Bronchial epithelial cell (primary cell): ENCODE results near the gene GAK. TPM values are rescaled to one million over a fixed set of nuclear protein-coding genes. Genes with fewer than 3 reads are reported as not detected.
"Not testable (repeated sequence)": the region's sequence is repeated elsewhere in the genome, so short reads cannot be mapped to it uniquely, and the experiment has no call there.

Experiments used
- DNase-seq: peaks from one replicate; pipeline ENCODE4 v3.0.0-alpha.2; 2010; ENCODE audit warnings: low read depth
- FAIRE-seq: peaks from 2 replicates; lab custom pipeline; 2011; peaks lifted over from hg19 to GRCh38; lab: Jason Lieb, UNC
- H3K27me3 ChIP-seq: 2 replicates; pipeline ENCODE4 v1.5.1; 2011; ENCODE audit warnings: low read length; ENCODE audit not compliant: control insufficient read depth, insufficient read depth
- H3K36me3 ChIP-seq: 2 replicates; pipeline ENCODE4 v1.5.1; 2011; ENCODE audit warnings: low read length; ENCODE audit not compliant: control insufficient read depth, insufficient read depth
- H3K4me3 ChIP-seq: 2 replicates; pipeline ENCODE4 v1.5.1; 2011; ENCODE audit warnings: mild to moderate bottlenecking, low read depth, low read length, control low read depth
- CTCF ChIP-seq: IDR thresholded peaks from 2 replicates; pipeline ENCODE4 v1.5.1; 2011; ENCODE audit warnings: mild to moderate bottlenecking, moderate library complexity, low read length, control low read depth, inconsistent platforms; ENCODE audit not compliant: insufficient read depth, severe bottlenecking
- total RNA-seq: library from RNA; depleted of rRNA; stranded (reverse); fragments of >200 nt; gene quantifications from 2 replicates; pipeline ENCODE4 v1.2.1, GENCODE V29; 2014

The GAK gene
- total RNA-seq, 1 donor from 2014 or later = 52.9 TPM

- Histone ChIP-seq H3K36me3 (peaks cover 7% of the 10 kb centered on the region), H3K27me3 (no peaks in the 10 kb centered on the region), H3K4me3 (peak overlapping the region; percentile 100)
- no peak for FAIRE-seq
- no peak for DNase-seq
- no peak for TF ChIP-seq CTCF
Observed at GRCh38 chr4:930827-931193, 1.3 kb downstream of the GAK start.

- DNase-seq (peak; percentile 13), FAIRE-seq (no peak)
- no peaks in the 10 kb centered on the region for H3K27me3 ChIP-seq
- H3K4me3 ChIP-seq = no peak overlapping the region
- H3K36me3 ChIP-seq = peaks cover 7% of the 10 kb centered on the region
- TF ChIP-seq CTCF = no peak
Observed at GRCh38 chr4:930028-930551, 2.0 kb downstream of the GAK start.

GRCh38 chr4:929096-929765 is 2.9 kb downstream of the GAK start:
- Histone ChIP-seq H3K27me3 (no peaks in the 10 kb centered on the region), H3K4me3 (no peak overlapping the region), H3K36me3 (peaks cover 7% of the 10 kb centered on the region)
- TF ChIP-seq CTCF = no peak
- FAIRE-seq (no peak), DNase-seq (no peak)

GRCh38 chr4:927566-927965 is 4.5 kb downstream of the GAK start:
- not testable (repeated sequence) for H3K4me3 ChIP-seq, H3K36me3 ChIP-seq, H3K27me3 ChIP-seq, FAIRE-seq, DNase-seq

- no peak for FAIRE-seq
Observed at GRCh38 chr4:926538-926937, 5.6 kb downstream of the GAK start.

More at GRCh38 chr4:926538-926937, 5.6 kb downstream of the GAK start:
- H3K4me3 ChIP-seq = no peak overlapping the region
- peaks cover 10% of the 10 kb centered on the region for H3K36me3 ChIP-seq
- DNase-seq = peak; percentile 11
- peak; percentile 73 for TF ChIP-seq CTCF
- H3K27me3 ChIP-seq = no peaks in the 10 kb centered on the region
